GM23338 (cell line): ENCODE data around the gene MARK3. TPM values are rescaled to one million over a fixed set of nuclear protein-coding genes. Genes with fewer than 3 reads are reported as not detected.

Experiments used
- ATAC-seq: fragments of 200-7000 bp; cut with Tn5 transposase; 3 replicates; pipeline ENCODE4 v1.9.1; 2020
- DNase-seq: peaks from one replicate; pipeline ENCODE4 v3.0.0-alpha.2; 2015; ENCODE audit warnings: low spot score
- H2AFZ ChIP-seq: fragments of 200-600 bp; sonication (generic); 2 replicates; pipeline ENCODE4 v1.8.0; 2016; ENCODE audit warnings: antibody characterized with exemption, mild to moderate bottlenecking, moderate library complexity
- H3F3A ChIP-seq: fragments of 200-600 bp; sonication (generic); replicated peaks from 2 replicates; pipeline ENCODE4 v1.8.0; 2017; ENCODE audit warnings: antibody characterized with exemption, mixed run types, low read depth
- H3K27ac ChIP-seq: fragments of 200-600 bp; sonication (generic); 2 replicates; pipeline ENCODE4 v1.6.1; 2016; ENCODE audit warnings: low read depth
- H3K27me3 ChIP-seq: fragments of 200-600 bp; sonication (generic); 2 replicates; pipeline ENCODE4 v1.8.0; 2016; ENCODE audit warnings: mild to moderate bottlenecking, mixed run types, moderate library complexity; ENCODE audit not compliant: insufficient read depth
- H3K36me3 ChIP-seq: fragments of 200-600 bp; sonication (generic); 2 replicates; pipeline ENCODE4 v1.8.0; 2016; ENCODE audit warnings: mild to moderate bottlenecking; ENCODE audit not compliant: insufficient read depth
- H3K4me1 ChIP-seq: fragments of 200-600 bp; sonication (generic); 2 replicates; pipeline ENCODE4 v1.8.0; 2016; ENCODE audit warnings: mild to moderate bottlenecking, moderate library complexity; ENCODE audit not compliant: insufficient read depth
- H3K4me2 ChIP-seq: fragments of 200-600 bp; sonication (generic); 2 replicates; pipeline ENCODE4 v1.7.1; 2017; ENCODE audit warnings: mixed run types
- H3K4me3 ChIP-seq: fragments of 200-600 bp; sonication (generic); 2 replicates; pipeline ENCODE4 v1.6.1; 2016; ENCODE audit warnings: mixed run types
- H3K79me2 ChIP-seq: fragments of 200-600 bp; sonication (generic); replicated peaks from 2 replicates; pipeline ENCODE4 v1.8.0; 2017; ENCODE audit warnings: mild to moderate bottlenecking; ENCODE audit not compliant: insufficient read depth
- H3K9me2 ChIP-seq: fragments of 200-600 bp; sonication (generic); 2 replicates; pipeline ENCODE4 v1.8.0; 2017; ENCODE audit not compliant: insufficient read depth
- H4K20me1 ChIP-seq: fragments of 200-600 bp; sonication (generic); replicated peaks from 2 replicates; pipeline ENCODE4 v1.8.0; 2017; ENCODE audit warnings: mild to moderate bottlenecking; ENCODE audit not compliant: insufficient read depth
- H3K27ac Mint-ChIP-seq: 2 replicates; pipeline ENCODE4 v1.8.0; 2020; ENCODE audit warnings: inconsistent platforms, mild to moderate bottlenecking, moderate library complexity, mixed read lengths
- H3K27me3 Mint-ChIP-seq: 3 replicates; pipeline ENCODE4 v1.8.0; 2022; ENCODE audit warnings: low read depth, mild to moderate bottlenecking, moderate library complexity, mixed read lengths, inconsistent platforms; ENCODE audit not compliant: insufficient read depth, poor library complexity
- H3K36me3 Mint-ChIP-seq: 3 replicates; pipeline ENCODE4 v1.8.0; 2021; ENCODE audit warnings: low read depth, mild to moderate bottlenecking, inconsistent platforms, moderate library complexity, mixed read lengths
- H3K4me1 Mint-ChIP-seq: 3 replicates; pipeline ENCODE4 v1.8.0; 2020; ENCODE audit warnings: mild to moderate bottlenecking, inconsistent platforms, mixed read lengths
- H3K4me3 Mint-ChIP-seq: 3 replicates; pipeline ENCODE4 v1.8.0; 2021; ENCODE audit warnings: moderate library complexity, mild to moderate bottlenecking, inconsistent platforms, mixed read lengths
- H3K9me3 Mint-ChIP-seq: 3 replicates; pipeline ENCODE4 v1.8.0; 2020; ENCODE audit warnings: moderate library complexity, mild to moderate bottlenecking, inconsistent platforms, mixed read lengths
- CREB1 ChIP-seq: fragments of 250-450 bp; sonication (Bioruptor Pico); IDR thresholded peaks from 2 replicates; pipeline ENCODE4 v1.5.0; 2020; ENCODE audit warnings: low read depth, mild to moderate bottlenecking, moderate library complexity
- EZH2 ChIP-seq: fragments of 200-600 bp; sonication (generic); IDR thresholded peaks from one replicate; pipeline ENCODE4 v1.8.0; 2017; ENCODE audit warnings: antibody characterized with exemption, mild to moderate bottlenecking, low read depth; ENCODE audit not compliant: unreplicated experiment
- EZH2phosphoT487 ChIP-seq: fragments of 200-600 bp; sonication (generic); IDR thresholded peaks from one replicate; pipeline ENCODE4 v1.8.1; 2018; ENCODE audit warnings: antibody characterized with exemption; ENCODE audit not compliant: unreplicated experiment
- JUNB ChIP-seq: IDR thresholded peaks from one replicate; pipeline ENCODE4 v1.6.1; 2016; ENCODE audit warnings: antibody characterized with exemption; ENCODE audit not compliant: unreplicated experiment
- NANOG ChIP-seq: IDR thresholded peaks from 2 replicates; pipeline ENCODE4 v1.6.1; 2016; ENCODE audit warnings: antibody characterized with exemption, borderline replicate concordance
- POLR2AphosphoS5 ChIP-seq: IDR thresholded peaks from 2 replicates; pipeline ENCODE4 v1.6.1; 2016; ENCODE audit warnings: antibody characterized with exemption, low read depth
- STAT1 ChIP-seq: IDR thresholded peaks from one replicate; pipeline ENCODE4 v1.6.1; 2016; ENCODE audit warnings: antibody characterized with exemption; ENCODE audit not compliant: unreplicated experiment
- ZNF114 ChIP-seq: fragments of 250-450 bp; sonication (Bioruptor Pico); IDR thresholded peaks from 2 replicates; pipeline ENCODE4 v1.5.0; 2020; ENCODE audit warnings: mild to moderate bottlenecking, moderate library complexity
- ZNF331 ChIP-seq: fragments of 250-450 bp; sonication (Bioruptor Pico); IDR thresholded peaks from 2 replicates; pipeline ENCODE4 v1.5.0; 2020; ENCODE audit warnings: low read depth, mild to moderate bottlenecking, moderate library complexity
- polyA plus RNA-seq: library from polyadenylated mRNA; unstranded; fragments of >200 nt; fragmentation: Nextera tagmentation; extraction: Ambion mirVana; gene quantifications from 2 replicates; pipeline ENCODE4 v1.2.1, GENCODE V29; 2016
- total RNA-seq: library from RNA; depleted of rRNA; stranded (reverse); fragments of >200 nt; shearing (Covaris generic); gene quantifications from 2 replicates; pipeline ENCODE4 v1.2.3, GENCODE V29; 2014
- TF ChIP-seq, protein P1 (sequence below): IDR thresholded peaks from one replicate; pipeline ENCODE4 v1.6.1; 2018; ENCODE audit warnings: antibody characterized with exemption; ENCODE audit not compliant: unreplicated experiment
- TF ChIP-seq, protein P2 (sequence below): IDR thresholded peaks from 2 replicates; pipeline ENCODE4 v1.6.1; 2016; ENCODE audit warnings: antibody characterized with exemption
- TF ChIP-seq, protein P3 (sequence below): fragments of 250-450 bp; sonication (Bioruptor Pico); IDR thresholded peaks from 2 replicates; pipeline ENCODE4 v1.5.0; 2020; ENCODE audit warnings: mild to moderate bottlenecking, moderate library complexity
- TF ChIP-seq, protein P4 (sequence below), 2 experiments: fragments of 200-600 bp in 1 of 2; sonication (generic) in 1 of 2; conservative IDR thresholded peaks; 2 replicates each; pipeline versions ENCODE4 v1.5.1 to v1.6.1; 2016 to 2017; ENCODE audit warnings: antibody characterized with exemption in 2 of 2, low read depth in 2 of 2, mild to moderate bottlenecking in 2 of 2, moderate library complexity in 1 of 2

MARK3 gene
- total and polyA plus RNA-seq, 2 experiments from 2014 or later: 45.9 to 69.7 TPM

DNA sequence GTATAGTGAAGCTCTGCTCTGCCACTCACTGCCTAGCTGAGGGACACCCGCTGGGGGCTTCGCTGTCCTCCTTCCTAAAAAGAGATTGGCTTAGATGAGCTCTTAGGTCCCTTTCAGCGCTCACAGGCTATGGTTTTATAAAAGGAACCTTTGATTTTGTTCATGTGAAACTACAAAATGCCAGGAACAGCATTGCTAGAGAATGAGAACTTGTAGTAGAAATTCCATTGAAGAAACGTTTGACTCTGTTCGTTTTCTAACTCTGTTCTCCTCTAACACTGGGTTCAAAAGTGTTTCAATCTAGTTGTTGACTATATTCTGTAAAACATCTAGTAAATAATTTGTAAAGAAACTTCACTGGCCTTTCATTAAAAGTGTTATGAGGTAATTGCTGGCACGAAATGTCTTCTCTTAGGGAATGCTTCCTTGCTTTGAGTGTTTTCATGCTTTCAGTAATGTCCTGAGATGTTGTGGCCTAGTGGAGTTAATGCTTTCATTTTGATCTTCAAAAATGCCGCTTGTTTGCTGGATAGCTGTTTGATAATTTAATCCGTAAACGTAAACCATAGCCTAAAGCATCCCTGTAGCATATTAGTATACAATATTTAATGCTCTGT lies 1.6 kb downstream of the MARK3 start:
- Histone ChIP-seq H3K4me3 (peak overlapping the region; percentile 75), H3K9me2 (no peaks in the 10 kb centered on the region), H3K4me2 (peak overlapping the region; percentile 91), H2AFZ (no peak overlapping the region), H3K36me3 (no peaks in the 10 kb centered on the region), H3K79me2 (peaks cover 64% of the 10 kb centered on the region), H3K27me3 (peaks cover 13% of the 10 kb centered on the region), H3K4me1 (peaks cover 8% of the 10 kb centered on the region; the same call in 1 of the 2 replicates), H4K20me1 (peaks cover 39% of the 10 kb centered on the region), H3F3A (peaks cover 12% of the 10 kb centered on the region), H3K27ac (no peak overlapping the region)
- no peak for ATAC-seq
- Mint-ChIP-seq H3K27ac (no peak overlapping the region), H3K4me1 (peaks cover 12% of the 10 kb centered on the region), H3K27me3 (peaks cover 19% of the 10 kb centered on the region), H3K36me3 (no peaks in the 10 kb centered on the region; the same call in 2 of the 3 replicates), H3K4me3 (peak overlapping the region; percentile 98), H3K9me3 (no peaks in the 10 kb centered on the region)
- peak; percentile 37 for DNase-seq
- TF ChIP-seq, protein P1, sequence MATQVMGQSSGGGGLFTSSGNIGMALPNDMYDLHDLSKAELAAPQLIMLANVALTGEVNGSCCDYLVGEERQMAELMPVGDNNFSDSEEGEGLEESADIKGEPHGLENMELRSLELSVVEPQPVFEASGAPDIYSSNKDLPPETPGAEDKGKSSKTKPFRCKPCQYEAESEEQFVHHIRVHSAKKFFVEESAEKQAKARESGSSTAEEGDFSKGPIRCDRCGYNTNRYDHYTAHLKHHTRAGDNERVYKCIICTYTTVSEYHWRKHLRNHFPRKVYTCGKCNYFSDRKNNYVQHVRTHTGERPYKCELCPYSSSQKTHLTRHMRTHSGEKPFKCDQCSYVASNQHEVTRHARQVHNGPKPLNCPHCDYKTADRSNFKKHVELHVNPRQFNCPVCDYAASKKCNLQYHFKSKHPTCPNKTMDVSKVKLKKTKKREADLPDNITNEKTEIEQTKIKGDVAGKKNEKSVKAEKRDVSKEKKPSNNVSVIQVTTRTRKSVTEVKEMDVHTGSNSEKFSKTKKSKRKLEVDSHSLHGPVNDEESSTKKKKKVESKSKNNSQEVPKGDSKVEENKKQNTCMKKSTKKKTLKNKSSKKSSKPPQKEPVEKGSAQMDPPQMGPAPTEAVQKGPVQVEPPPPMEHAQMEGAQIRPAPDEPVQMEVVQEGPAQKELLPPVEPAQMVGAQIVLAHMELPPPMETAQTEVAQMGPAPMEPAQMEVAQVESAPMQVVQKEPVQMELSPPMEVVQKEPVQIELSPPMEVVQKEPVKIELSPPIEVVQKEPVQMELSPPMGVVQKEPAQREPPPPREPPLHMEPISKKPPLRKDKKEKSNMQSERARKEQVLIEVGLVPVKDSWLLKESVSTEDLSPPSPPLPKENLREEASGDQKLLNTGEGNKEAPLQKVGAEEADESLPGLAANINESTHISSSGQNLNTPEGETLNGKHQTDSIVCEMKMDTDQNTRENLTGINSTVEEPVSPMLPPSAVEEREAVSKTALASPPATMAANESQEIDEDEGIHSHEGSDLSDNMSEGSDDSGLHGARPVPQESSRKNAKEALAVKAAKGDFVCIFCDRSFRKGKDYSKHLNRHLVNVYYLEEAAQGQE: no peak
- TF ChIP-seq EZH2phosphoT487 (no peak), POLR2AphosphoS5 (no peak), ZNF331 (CRISPR knock-in tag) (no peak), EZH2 (no peak), CREB1 (CRISPR knock-in tag) (no peak), ZNF114 (no peak), JUNB (no peak), STAT1 (no peak), NANOG (no peak)
- TF ChIP-seq, protein P2, sequence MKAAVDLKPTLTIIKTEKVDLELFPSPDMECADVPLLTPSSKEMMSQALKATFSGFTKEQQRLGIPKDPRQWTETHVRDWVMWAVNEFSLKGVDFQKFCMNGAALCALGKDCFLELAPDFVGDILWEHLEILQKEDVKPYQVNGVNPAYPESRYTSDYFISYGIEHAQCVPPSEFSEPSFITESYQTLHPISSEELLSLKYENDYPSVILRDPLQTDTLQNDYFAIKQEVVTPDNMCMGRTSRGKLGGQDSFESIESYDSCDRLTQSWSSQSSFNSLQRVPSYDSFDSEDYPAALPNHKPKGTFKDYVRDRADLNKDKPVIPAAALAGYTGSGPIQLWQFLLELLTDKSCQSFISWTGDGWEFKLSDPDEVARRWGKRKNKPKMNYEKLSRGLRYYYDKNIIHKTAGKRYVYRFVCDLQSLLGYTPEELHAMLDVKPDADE: no peak
- TF ChIP-seq, protein P3, sequence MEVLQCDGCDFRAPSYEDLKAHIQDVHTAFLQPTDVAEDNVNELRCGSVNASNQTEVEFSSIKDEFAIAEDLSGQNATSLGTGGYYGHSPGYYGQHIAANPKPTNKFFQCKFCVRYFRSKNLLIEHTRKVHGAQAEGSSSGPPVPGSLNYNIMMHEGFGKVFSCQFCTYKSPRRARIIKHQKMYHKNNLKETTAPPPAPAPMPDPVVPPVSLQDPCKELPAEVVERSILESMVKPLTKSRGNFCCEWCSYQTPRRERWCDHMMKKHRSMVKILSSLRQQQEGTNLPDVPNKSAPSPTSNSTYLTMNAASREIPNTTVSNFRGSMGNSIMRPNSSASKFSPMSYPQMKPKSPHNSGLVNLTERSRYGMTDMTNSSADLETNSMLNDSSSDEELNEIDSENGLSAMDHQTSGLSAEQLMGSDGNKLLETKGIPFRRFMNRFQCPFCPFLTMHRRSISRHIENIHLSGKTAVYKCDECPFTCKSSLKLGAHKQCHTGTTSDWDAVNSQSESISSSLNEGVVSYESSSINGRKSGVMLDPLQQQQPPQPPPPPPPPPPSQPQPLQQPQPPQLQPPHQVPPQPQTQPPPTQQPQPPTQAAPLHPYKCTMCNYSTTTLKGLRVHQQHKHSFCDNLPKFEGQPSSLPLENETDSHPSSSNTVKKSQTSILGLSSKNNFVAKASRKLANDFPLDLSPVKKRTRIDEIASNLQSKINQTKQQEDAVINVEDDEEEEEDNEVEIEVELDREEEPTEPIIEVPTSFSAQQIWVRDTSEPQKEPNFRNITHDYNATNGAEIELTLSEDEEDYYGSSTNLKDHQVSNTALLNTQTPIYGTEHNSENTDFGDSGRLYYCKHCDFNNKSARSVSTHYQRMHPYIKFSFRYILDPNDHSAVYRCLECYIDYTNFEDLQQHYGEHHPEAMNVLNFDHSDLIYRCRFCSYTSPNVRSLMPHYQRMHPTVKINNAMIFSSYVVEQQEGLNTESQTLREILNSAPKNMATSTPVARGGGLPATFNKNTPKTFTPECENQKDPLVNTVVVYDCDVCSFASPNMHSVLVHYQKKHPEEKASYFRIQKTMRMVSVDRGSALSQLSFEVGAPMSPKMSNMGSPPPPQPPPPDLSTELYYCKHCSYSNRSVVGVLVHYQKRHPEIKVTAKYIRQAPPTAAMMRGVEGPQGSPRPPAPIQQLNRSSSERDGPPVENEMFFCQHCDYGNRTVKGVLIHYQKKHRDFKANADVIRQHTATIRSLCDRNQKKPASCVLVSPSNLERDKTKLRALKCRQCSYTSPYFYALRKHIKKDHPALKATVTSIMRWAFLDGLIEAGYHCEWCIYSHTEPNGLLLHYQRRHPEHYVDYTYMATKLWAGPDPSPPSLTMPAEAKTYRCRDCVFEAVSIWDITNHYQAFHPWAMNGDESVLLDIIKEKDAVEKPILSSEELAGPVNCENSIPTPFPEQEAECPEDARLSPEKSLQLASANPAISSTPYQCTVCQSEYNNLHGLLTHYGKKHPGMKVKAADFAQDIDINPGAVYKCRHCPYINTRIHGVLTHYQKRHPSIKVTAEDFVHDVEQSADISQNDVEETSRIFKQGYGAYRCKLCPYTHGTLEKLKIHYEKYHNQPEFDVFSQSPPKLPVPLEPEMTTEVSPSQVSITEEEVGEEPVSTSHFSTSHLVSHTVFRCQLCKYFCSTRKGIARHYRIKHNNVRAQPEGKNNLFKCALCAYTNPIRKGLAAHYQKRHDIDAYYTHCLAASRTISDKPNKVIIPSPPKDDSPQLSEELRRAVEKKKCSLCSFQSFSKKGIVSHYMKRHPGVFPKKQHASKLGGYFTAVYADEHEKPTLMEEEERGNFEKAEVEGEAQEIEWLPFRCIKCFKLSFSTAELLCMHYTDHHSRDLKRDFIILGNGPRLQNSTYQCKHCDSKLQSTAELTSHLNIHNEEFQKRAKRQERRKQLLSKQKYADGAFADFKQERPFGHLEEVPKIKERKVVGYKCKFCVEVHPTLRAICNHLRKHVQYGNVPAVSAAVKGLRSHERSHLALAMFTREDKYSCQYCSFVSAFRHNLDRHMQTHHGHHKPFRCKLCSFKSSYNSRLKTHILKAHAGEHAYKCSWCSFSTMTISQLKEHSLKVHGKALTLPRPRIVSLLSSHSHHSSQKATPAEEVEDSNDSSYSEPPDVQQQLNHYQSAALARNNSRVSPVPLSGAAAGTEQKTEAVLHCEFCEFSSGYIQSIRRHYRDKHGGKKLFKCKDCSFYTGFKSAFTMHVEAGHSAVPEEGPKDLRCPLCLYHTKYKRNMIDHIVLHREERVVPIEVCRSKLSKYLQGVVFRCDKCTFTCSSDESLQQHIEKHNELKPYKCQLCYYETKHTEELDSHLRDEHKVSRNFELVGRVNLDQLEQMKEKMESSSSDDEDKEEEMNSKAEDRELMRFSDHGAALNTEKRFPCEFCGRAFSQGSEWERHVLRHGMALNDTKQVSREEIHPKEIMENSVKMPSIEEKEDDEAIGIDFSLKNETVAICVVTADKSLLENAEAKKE (CRISPR knock-in tag): no peak
- TF ChIP-seq, protein P4, sequence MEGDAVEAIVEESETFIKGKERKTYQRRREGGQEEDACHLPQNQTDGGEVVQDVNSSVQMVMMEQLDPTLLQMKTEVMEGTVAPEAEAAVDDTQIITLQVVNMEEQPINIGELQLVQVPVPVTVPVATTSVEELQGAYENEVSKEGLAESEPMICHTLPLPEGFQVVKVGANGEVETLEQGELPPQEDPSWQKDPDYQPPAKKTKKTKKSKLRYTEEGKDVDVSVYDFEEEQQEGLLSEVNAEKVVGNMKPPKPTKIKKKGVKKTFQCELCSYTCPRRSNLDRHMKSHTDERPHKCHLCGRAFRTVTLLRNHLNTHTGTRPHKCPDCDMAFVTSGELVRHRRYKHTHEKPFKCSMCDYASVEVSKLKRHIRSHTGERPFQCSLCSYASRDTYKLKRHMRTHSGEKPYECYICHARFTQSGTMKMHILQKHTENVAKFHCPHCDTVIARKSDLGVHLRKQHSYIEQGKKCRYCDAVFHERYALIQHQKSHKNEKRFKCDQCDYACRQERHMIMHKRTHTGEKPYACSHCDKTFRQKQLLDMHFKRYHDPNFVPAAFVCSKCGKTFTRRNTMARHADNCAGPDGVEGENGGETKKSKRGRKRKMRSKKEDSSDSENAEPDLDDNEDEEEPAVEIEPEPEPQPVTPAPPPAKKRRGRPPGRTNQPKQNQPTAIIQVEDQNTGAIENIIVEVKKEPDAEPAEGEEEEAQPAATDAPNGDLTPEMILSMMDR (conservative IDR thresholded peaks at IDR 0.05; ENCODE audit: low read depth in 2 of 2): no peak
